ENCODE data around the gene PAK2.
"Not testable (repeated sequence)": the region's sequence is repeated elsewhere in the genome, so short reads cannot be mapped to it uniquely, and the experiment has no call there.

GRCh38 chr3:196836626-196837025 lies 97.0 kb downstream of the PAK2 start:
- not testable (repeated sequence) for TF ChIP-seq POLR2A, CTCF (IDR thresholded peaks at IDR 0.05)
